ENCODE results near the gene SCN10A. TPM values are rescaled to one million over a fixed set of nuclear protein-coding genes. Genes with fewer than 3 reads are reported as not detected.

Gene SCN10A
- total RNA-seq, 1 donor from 2014 or later = not detected

- DNase-seq (ENCODE audit: low spot score in 2 of 2, unreplicated experiment in 2 of 2) = no peak
- H3K27me3 Mint-ChIP-seq (ENCODE audit: low read depth) = peaks cover 70% of the 10 kb centered on the region
- no peak overlapping the region for H3K27ac Mint-ChIP-seq
- TF ChIP-seq, protein P1, sequence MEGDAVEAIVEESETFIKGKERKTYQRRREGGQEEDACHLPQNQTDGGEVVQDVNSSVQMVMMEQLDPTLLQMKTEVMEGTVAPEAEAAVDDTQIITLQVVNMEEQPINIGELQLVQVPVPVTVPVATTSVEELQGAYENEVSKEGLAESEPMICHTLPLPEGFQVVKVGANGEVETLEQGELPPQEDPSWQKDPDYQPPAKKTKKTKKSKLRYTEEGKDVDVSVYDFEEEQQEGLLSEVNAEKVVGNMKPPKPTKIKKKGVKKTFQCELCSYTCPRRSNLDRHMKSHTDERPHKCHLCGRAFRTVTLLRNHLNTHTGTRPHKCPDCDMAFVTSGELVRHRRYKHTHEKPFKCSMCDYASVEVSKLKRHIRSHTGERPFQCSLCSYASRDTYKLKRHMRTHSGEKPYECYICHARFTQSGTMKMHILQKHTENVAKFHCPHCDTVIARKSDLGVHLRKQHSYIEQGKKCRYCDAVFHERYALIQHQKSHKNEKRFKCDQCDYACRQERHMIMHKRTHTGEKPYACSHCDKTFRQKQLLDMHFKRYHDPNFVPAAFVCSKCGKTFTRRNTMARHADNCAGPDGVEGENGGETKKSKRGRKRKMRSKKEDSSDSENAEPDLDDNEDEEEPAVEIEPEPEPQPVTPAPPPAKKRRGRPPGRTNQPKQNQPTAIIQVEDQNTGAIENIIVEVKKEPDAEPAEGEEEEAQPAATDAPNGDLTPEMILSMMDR (IDR thresholded peaks at IDR 0.05; ENCODE audit: unreplicated experiment) = no peak
- no peaks in the 10 kb centered on the region for H3K36me3 Mint-ChIP-seq
- no peaks in the 10 kb centered on the region for H3K4me1 Mint-ChIP-seq
- H3K9me3 Mint-ChIP-seq = no peaks in the 10 kb centered on the region
- H3K4me3 Mint-ChIP-seq = no peak overlapping the region
Observed at GRCh38 chr3:38707730-38708129, 108.3 kb downstream of the SCN10A start.

DNA sequence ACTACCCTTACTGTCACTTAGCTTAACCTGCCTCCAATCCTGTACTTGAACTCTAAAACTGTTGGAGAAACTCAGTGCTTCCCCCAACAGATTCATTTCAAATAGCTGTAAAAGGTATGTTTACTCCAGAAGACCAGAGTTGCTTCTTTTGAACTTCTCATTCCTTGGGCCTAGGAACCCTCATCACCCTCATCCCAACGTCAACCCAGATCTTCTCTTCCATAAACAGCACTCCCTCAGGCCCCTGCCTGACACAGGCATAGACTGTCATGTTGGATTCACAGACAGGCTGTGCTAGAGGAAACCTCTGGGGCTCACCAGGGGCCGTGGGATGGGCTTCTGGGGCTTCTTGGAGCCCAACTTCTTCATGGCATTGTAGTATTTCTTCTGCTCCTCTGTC is 109.1 kb downstream of the SCN10A start:
- no peak for DNase-seq (ENCODE audit: low spot score in 2 of 2, unreplicated experiment in 2 of 2)
- Mint-ChIP-seq H3K4me3 (no peak overlapping the region), H3K36me3 (no peaks in the 10 kb centered on the region), H3K27ac (no peak overlapping the region), H3K9me3 (no peaks in the 10 kb centered on the region), H3K4me1 (no peaks in the 10 kb centered on the region), H3K27me3 (ENCODE audit: low read depth) (peaks cover 70% of the 10 kb centered on the region)
- TF ChIP-seq, protein P1 (IDR thresholded peaks at IDR 0.05; ENCODE audit: unreplicated experiment) = no peak

GRCh38 chr3:38702231-38702630 is 113.8 kb downstream of the SCN10A start:
- Mint-ChIP-seq H3K36me3 (no peaks in the 10 kb centered on the region), H3K27ac (no peak overlapping the region), H3K27me3 (ENCODE audit: low read depth) (peaks cover 52% of the 10 kb centered on the region), H3K4me3 (no peak overlapping the region), H3K4me1 (no peaks in the 10 kb centered on the region), H3K9me3 (no peaks in the 10 kb centered on the region)
- TF ChIP-seq, protein P1 (IDR thresholded peaks at IDR 0.05; ENCODE audit: unreplicated experiment) = no peak
- no peak for DNase-seq (ENCODE audit: low spot score in 2 of 2, unreplicated experiment in 2 of 2)

DNA sequence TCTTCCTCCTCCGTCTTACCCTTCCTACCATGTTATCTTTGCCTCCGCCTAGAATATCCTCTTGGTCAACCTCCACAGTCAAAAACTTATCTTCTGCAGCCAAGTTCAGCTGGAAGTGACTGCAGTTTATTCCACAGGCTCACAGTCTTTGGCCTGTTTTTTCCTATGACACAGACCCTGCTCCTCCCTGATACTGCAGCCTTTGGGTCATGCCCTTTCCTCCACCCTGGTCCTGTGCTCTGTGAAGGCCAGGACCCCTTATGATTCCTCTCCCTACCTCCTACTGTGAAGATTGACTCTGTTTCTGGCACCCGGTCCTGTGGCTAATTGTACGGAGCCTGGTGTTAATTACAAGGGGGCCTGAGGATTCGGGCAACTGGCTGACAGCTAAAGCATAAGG is 117.3 kb downstream of the SCN10A start:
- H3K27me3 Mint-ChIP-seq (ENCODE audit: low read depth) = peaks cover 28% of the 10 kb centered on the region
- no peak for DNase-seq (ENCODE audit: low spot score in 2 of 2, unreplicated experiment in 2 of 2)
- H3K4me3 Mint-ChIP-seq = no peak overlapping the region
- H3K9me3 Mint-ChIP-seq = no peaks in the 10 kb centered on the region
- H3K4me1 Mint-ChIP-seq = no peaks in the 10 kb centered on the region
- TF ChIP-seq, protein P1 (IDR thresholded peaks at IDR 0.05; ENCODE audit: unreplicated experiment) = no peak
- no peaks in the 10 kb centered on the region for H3K36me3 Mint-ChIP-seq
- H3K27ac Mint-ChIP-seq = no peak overlapping the region

- no peak overlapping the region for H3K27ac Mint-ChIP-seq
- H3K4me3 Mint-ChIP-seq = no peak overlapping the region
- TF ChIP-seq, protein P1 (IDR thresholded peaks at IDR 0.05; ENCODE audit: unreplicated experiment) = no peak
- no peaks in the 10 kb centered on the region for H3K9me3 Mint-ChIP-seq
- no peaks in the 10 kb centered on the region for H3K36me3 Mint-ChIP-seq
- no peaks in the 10 kb centered on the region for H3K4me1 Mint-ChIP-seq
- no peak for DNase-seq (ENCODE audit: low spot score in 2 of 2, unreplicated experiment in 2 of 2)
- peaks cover 28% of the 10 kb centered on the region for H3K27me3 Mint-ChIP-seq (ENCODE audit: low read depth)
Observed at GRCh38 chr3:38698061-38698460, 118.0 kb downstream of the SCN10A start.

DNA sequence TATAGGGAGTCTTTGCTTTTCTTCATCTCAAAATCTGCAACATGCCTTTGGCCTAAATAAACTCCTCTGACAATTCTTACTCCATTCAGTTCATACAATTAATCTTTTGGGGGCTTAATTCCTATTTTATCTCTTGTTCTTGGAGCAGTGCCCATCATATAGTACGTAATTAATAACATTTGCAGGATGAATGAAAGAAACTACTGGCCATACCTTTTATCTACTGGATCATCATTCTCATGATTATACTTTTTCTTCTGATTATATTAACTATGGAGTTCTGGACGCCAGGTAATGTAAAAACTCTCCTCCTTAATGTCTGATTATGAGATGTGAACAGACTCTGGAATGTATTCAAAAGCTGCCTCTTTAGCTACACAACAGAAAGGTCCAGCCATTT is 120.0 kb downstream of the SCN10A start:
- TF ChIP-seq, protein P1 (IDR thresholded peaks at IDR 0.05; ENCODE audit: unreplicated experiment) = no peak
- Mint-ChIP-seq H3K36me3 (no peaks in the 10 kb centered on the region), H3K4me3 (no peak overlapping the region), H3K27ac (no peak overlapping the region), H3K9me3 (no peaks in the 10 kb centered on the region), H3K4me1 (no peaks in the 10 kb centered on the region), H3K27me3 (ENCODE audit: low read depth) (peaks cover 22% of the 10 kb centered on the region)
- DNase-seq (ENCODE audit: low spot score in 2 of 2, unreplicated experiment in 2 of 2) = no peak
